Breast epithelium (tissue), 3 donors: Measurements from ENCODE around the gene LRRC45.

Source experiments
- CTCF ChIP-seq, 3 donors: fragments of 450-650 bp; IDR thresholded peaks; one replicate each; pipeline ENCODE4 v1.5.1; 2016 to 2017; ENCODE audit warnings: antibody characterized with exemption in 3 of 3, mild to moderate bottlenecking in 3 of 3, moderate library complexity in 3 of 3
- POLR2A ChIP-seq: fragments of 450-650 bp; IDR thresholded peaks from one replicate; pipeline ENCODE4 v1.6.1; 2016; ENCODE audit warnings: antibody characterized with exemption, mild to moderate bottlenecking, moderate library complexity
- POLR2AphosphoS5 ChIP-seq, 3 donors: sonication (generic); formaldehyde crosslinking; IDR thresholded peaks; one replicate each; pipeline ENCODE4 v1.6.1; 2017; ENCODE audit warnings: antibody characterized with exemption in 3 of 3

GRCh38 chr17:82072827-82073226 lies 49.7 kb downstream of the LRRC45 start:
- TF ChIP-seq CTCF (IDR thresholded peaks at IDR 0.05) (no peak), POLR2AphosphoS5 (IDR thresholded peaks at IDR 0.05) (no peak), POLR2A (no peak)
